GM23248 (cell line): ENCODE measurements around the gene HERPUD1. TPM values are rescaled to one million over a fixed set of nuclear protein-coding genes. Genes with fewer than 3 reads are reported as not detected.

Source experiments
- DNase-seq: peaks from one replicate; pipeline ENCODE4 v3.0.0-alpha.2; 2015
- H2AFZ ChIP-seq: fragments of 200-600 bp; sonication (generic); 2 replicates; pipeline ENCODE4 v1.6.1; 2016; ENCODE audit warnings: antibody characterized with exemption
- H3F3A ChIP-seq: fragments of 200-600 bp; sonication (generic); 2 replicates; pipeline ENCODE4 v1.6.1; 2016; ENCODE audit warnings: mild to moderate bottlenecking, antibody characterized with exemption, mixed run types; ENCODE audit not compliant: insufficient read depth
- H3K27ac ChIP-seq: fragments of 200-600 bp; sonication (generic); 2 replicates; pipeline ENCODE4 v1.5.1; 2016; ENCODE audit warnings: mild to moderate bottlenecking
- H3K27me3 ChIP-seq: fragments of 200-600 bp; sonication (generic); replicated peaks from 2 replicates; pipeline ENCODE4 v1.6.1; 2016; ENCODE audit warnings: mild to moderate bottlenecking; ENCODE audit not compliant: insufficient read depth
- H3K36me3 ChIP-seq: fragments of 200-600 bp; sonication (generic); 2 replicates; pipeline ENCODE4 v1.6.1; 2016; ENCODE audit warnings: low read depth, mild to moderate bottlenecking
- H3K4me1 ChIP-seq: fragments of 200-600 bp; sonication (generic); 2 replicates; pipeline ENCODE4 v1.6.1; 2016; ENCODE audit warnings: mild to moderate bottlenecking; ENCODE audit not compliant: insufficient read depth
- H3K4me2 ChIP-seq: fragments of 200-600 bp; sonication (generic); one replicate; pipeline ENCODE4 v1.6.1; 2016; ENCODE audit warnings: mild to moderate bottlenecking; ENCODE audit not compliant: unreplicated experiment
- H3K4me3 ChIP-seq: fragments of 200-600 bp; sonication (generic); 2 replicates; pipeline ENCODE4 v1.5.1; 2016; ENCODE audit warnings: mild to moderate bottlenecking
- H3K79me2 ChIP-seq: fragments of 200-600 bp; sonication (generic); 2 replicates; pipeline ENCODE4 v1.6.1; 2016; ENCODE audit warnings: mild to moderate bottlenecking; ENCODE audit not compliant: insufficient read depth
- H3K9ac ChIP-seq: fragments of 200-600 bp; sonication (generic); 2 replicates; pipeline ENCODE4 v1.6.1; 2016; ENCODE audit warnings: mild to moderate bottlenecking
- H3K9me2 ChIP-seq: fragments of 200-600 bp; sonication (generic); 2 replicates; pipeline ENCODE4 v1.6.1; 2016; ENCODE audit warnings: mixed run types, mild to moderate bottlenecking, moderate library complexity; ENCODE audit not compliant: insufficient read depth
- H3K9me3 ChIP-seq: fragments of 200-600 bp; sonication (generic); one replicate; pipeline ENCODE4 v1.6.1; 2017; ENCODE audit warnings: low read depth
- H4K20me1 ChIP-seq: fragments of 200-600 bp; sonication (generic); 2 replicates; pipeline ENCODE4 v1.6.0; 2016; ENCODE audit not compliant: insufficient read depth
- EZH2 ChIP-seq: fragments of 200-600 bp; sonication (generic); IDR thresholded peaks from 2 replicates; pipeline ENCODE4 v1.6.1; 2018; ENCODE audit warnings: antibody characterized with exemption, mild to moderate bottlenecking; ENCODE audit not compliant: insufficient read depth, poor library complexity, severe bottlenecking
- EZH2phosphoT487 ChIP-seq: fragments of 200-600 bp; sonication (generic); IDR thresholded peaks from 2 replicates; pipeline ENCODE4 v1.6.1; 2018; ENCODE audit warnings: antibody characterized with exemption, moderate library complexity, mild to moderate bottlenecking, low read depth; ENCODE audit not compliant: insufficient read depth
- WGBS, 2 experiments: methylation state at CpG; one replicate each; pipeline ENCODE4 v1.1.6; 2015 to 2017; ENCODE audit warnings: low lambda C conversion rate in 2 of 2, low coverage in 1 of 2; ENCODE audit errors: missing lambda C conversion rate in 2 of 2; 5-methylcytosine and 5-hydroxymethylcytosine counted together
- in situ Hi-C: fragments of 300-500 bp; cut with MboI; formaldehyde crosslinking; loops from 2 replicates; pipeline ENCODE4 v1.15.0; 2020
- polyA plus RNA-seq: library from polyadenylated mRNA; unstranded; fragments of >200 nt; fragmentation: Nextera tagmentation; extraction: Ambion mirVana; gene quantifications from 2 replicates; pipeline ENCODE4 v1.2.1, GENCODE V29; 2016
- total RNA-seq: library from RNA; depleted of rRNA; stranded (reverse); fragments of >200 nt; shearing (Covaris generic); gene quantifications from 2 replicates; pipeline ENCODE4 v1.2.3, GENCODE V29; 2014

The HERPUD1 gene
- total and polyA plus RNA-seq, 2 experiments from 2014 or later, result 218 to 299 TPM

DNA sequence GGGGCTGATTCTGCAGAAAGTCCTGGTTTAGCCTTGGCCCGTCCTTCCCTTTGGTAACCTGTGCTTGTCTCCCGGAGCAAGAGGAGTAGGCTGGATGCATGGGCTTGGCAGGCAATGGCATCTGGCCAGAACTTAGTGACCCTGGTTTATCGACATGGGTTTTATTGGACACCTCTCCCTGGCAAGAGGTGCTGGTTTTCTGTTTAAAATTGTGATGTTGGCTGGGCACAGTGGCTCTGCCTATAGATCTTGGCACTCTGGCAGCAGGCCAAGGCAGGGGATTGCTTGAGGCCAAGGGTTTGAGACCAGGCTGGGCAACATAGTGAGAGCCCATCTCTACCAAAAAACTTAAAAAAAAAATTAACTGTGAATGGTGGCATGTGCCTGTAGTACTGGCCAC, 35.7 kb upstream of the HERPUD1 start:
- H3K27me3 ChIP-seq, result no peaks in the 10 kb centered on the region
- no peak overlapping the region for H3K4me2 ChIP-seq
- TF ChIP-seq EZH2 (no peak), EZH2phosphoT487 (no peak)
- H4K20me1 ChIP-seq, result no peaks in the 10 kb centered on the region
- no peak overlapping the region for H3K27ac ChIP-seq
- H3K36me3 ChIP-seq, result no peaks in the 10 kb centered on the region
- H3K4me3 ChIP-seq, result no peak overlapping the region
- H3K9me3 ChIP-seq, result no peaks in the 10 kb centered on the region
- no peak overlapping the region for H2AFZ ChIP-seq
- no peaks in the 10 kb centered on the region for H3K9me2 ChIP-seq
- in situ Hi-C loops, result no loop called here
- H3K79me2 ChIP-seq, result no peaks in the 10 kb centered on the region
- WGBS, 2 experiments, result 69 to 88% methylated on average over 3 of the region's 3 CpGs
- H3K9ac ChIP-seq, result no peak overlapping the region
- no peak for DNase-seq
- H3F3A ChIP-seq, result no peaks in the 10 kb centered on the region
- H3K4me1 ChIP-seq, result no peaks in the 10 kb centered on the region

- H3K27ac ChIP-seq, result no peak overlapping the region
- no peaks in the 10 kb centered on the region for H3K27me3 ChIP-seq
- no peaks in the 10 kb centered on the region for H4K20me1 ChIP-seq
- no peak for DNase-seq
- in situ Hi-C loops, result no loop called here
- H3K79me2 ChIP-seq, result no peaks in the 10 kb centered on the region
- no peak overlapping the region for H2AFZ ChIP-seq
- no peak for TF ChIP-seq EZH2phosphoT487
- no peak for TF ChIP-seq EZH2
- no peak overlapping the region for H3K9ac ChIP-seq
- no peaks in the 10 kb centered on the region for H3K9me3 ChIP-seq
- no peaks in the 10 kb centered on the region for H3K9me2 ChIP-seq
- no peak overlapping the region for H3K4me3 ChIP-seq
- H3K4me2 ChIP-seq, result no peak overlapping the region
- no peaks in the 10 kb centered on the region for H3K36me3 ChIP-seq
- no peaks in the 10 kb centered on the region for H3K4me1 ChIP-seq
- no peaks in the 10 kb centered on the region for H3F3A ChIP-seq
- WGBS, 2 experiments, result 67 to 74% methylated on average over 8 of the region's 8 CpGs
Observed at GRCh38 chr16:56897026-56897799, 34.7 kb upstream of the HERPUD1 start.

DNA sequence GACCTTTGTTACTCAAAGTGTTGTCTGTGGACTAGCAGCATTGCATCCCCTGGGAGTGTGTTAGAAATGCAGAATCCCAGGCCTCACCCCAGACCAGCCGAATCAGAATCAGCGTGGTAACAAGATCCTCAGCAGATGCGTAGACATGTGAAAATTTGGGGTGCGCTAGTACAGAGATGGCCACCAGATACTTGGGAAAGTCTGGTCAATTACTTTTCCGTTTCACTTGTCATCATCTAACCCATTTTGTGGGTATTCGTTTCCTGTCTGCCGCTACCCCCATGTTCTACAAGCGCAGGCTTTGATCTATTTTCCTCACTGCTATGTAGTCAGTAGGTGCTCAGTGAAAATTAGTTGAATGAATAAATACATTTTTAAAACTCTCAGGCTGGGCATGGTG, 33.1 kb upstream of the HERPUD1 start:
- no peaks in the 10 kb centered on the region for H3K36me3 ChIP-seq
- DNase-seq, result no peak
- no peak overlapping the region for H3K4me3 ChIP-seq
- in situ Hi-C loops, result no loop called here
- H3K79me2 ChIP-seq, result no peaks in the 10 kb centered on the region
- TF ChIP-seq EZH2 (no peak), EZH2phosphoT487 (no peak)
- H3K27ac ChIP-seq, result no peak overlapping the region
- H3K4me1 ChIP-seq, result no peaks in the 10 kb centered on the region
- no peaks in the 10 kb centered on the region for H3K9me3 ChIP-seq
- H4K20me1 ChIP-seq, result no peaks in the 10 kb centered on the region
- no peak overlapping the region for H2AFZ ChIP-seq
- H3K27me3 ChIP-seq, result no peaks in the 10 kb centered on the region
- H3K9ac ChIP-seq, result no peak overlapping the region
- H3K9me2 ChIP-seq, result no peaks in the 10 kb centered on the region
- H3F3A ChIP-seq, result no peaks in the 10 kb centered on the region
- WGBS, 2 experiments, result 95 to 96% methylated on average over 8 of the region's 8 CpGs
- H3K4me2 ChIP-seq, result no peak overlapping the region

- H3K9me3 ChIP-seq, result no peaks in the 10 kb centered on the region
- no peak overlapping the region for H2AFZ ChIP-seq
- H3K79me2 ChIP-seq, result no peaks in the 10 kb centered on the region
- no peak for DNase-seq
- no peak for TF ChIP-seq EZH2
- no peak for TF ChIP-seq EZH2phosphoT487
- H3K4me3 ChIP-seq, result no peak overlapping the region
- no peaks in the 10 kb centered on the region for H3K27me3 ChIP-seq
- in situ Hi-C loops, result no loop called here
- H3K27ac ChIP-seq, result no peak overlapping the region
- no peaks in the 10 kb centered on the region for H3K9me2 ChIP-seq
- H3K4me2 ChIP-seq, result no peak overlapping the region
- H3K36me3 ChIP-seq, result no peaks in the 10 kb centered on the region
- no peaks in the 10 kb centered on the region for H4K20me1 ChIP-seq
- no peak overlapping the region for H3K9ac ChIP-seq
- H3F3A ChIP-seq, result no peaks in the 10 kb centered on the region
- WGBS, 2 experiments, result 86 to 87% methylated on average over 2 of the region's 2 CpGs
- no peaks in the 10 kb centered on the region for H3K4me1 ChIP-seq
Observed at GRCh38 chr16:56903866-56904265, 28.1 kb upstream of the HERPUD1 start.

- no peaks in the 10 kb centered on the region for H3K9me2 ChIP-seq
- no peak overlapping the region for H3K4me2 ChIP-seq
- WGBS, 2 experiments, result 79 to 82% methylated on average over 3 of the region's 3 CpGs
- H3K9me3 ChIP-seq, result no peaks in the 10 kb centered on the region
- H3K9ac ChIP-seq, result no peak overlapping the region
- no peak for DNase-seq
- no peak overlapping the region for H3K27ac ChIP-seq
- no peaks in the 10 kb centered on the region for H4K20me1 ChIP-seq
- no peaks in the 10 kb centered on the region for H3K27me3 ChIP-seq
- H3K4me1 ChIP-seq, result peaks cover 29% of the 10 kb centered on the region
- no peak overlapping the region for H2AFZ ChIP-seq
- peaks cover 17% of the 10 kb centered on the region for H3F3A ChIP-seq
- in situ Hi-C loops, result no loop called here
- H3K4me3 ChIP-seq, result no peak overlapping the region
- H3K36me3 ChIP-seq, result no peaks in the 10 kb centered on the region
- H3K79me2 ChIP-seq, result no peaks in the 10 kb centered on the region
- no peak for TF ChIP-seq EZH2phosphoT487
- no peak for TF ChIP-seq EZH2
Observed at GRCh38 chr16:56907401-56907800, 24.5 kb upstream of the HERPUD1 start.
